ENCODE data around the gene LXN.

DNA sequence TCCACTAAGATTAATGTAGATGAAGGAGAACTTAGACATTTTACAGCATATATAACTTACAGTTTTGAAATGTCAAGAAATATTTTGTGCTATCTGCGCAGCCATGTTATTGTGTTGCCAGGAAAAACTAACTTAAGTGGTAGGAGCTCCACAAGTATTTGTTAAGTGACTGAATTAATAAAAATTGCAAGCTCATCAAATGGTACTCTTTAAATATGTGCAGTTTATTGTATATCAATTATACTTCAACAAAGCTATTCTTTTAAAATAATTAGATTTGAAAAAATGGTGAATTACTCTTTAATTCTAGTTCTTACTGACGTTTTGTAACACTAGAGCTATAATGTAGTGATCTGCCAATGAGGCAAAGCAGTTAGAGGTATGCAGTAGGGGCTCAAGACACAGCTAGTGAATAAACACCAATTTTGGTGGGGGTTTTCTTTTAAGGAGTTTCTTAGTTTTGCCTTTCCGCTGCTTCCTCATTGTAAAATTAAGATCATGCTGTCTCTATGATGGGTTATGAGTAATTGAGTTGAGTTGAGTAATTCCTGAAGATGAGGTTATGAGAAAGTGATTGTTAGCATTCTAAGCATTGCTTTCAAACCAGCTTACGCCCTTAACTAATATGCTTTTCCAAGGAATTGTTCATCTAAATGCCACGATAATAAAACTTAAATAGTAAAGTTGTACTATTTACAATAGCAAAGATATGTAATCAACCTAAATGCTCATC is 10.9 kb upstream of the LXN start:
- TF ChIP-seq, protein P1, sequence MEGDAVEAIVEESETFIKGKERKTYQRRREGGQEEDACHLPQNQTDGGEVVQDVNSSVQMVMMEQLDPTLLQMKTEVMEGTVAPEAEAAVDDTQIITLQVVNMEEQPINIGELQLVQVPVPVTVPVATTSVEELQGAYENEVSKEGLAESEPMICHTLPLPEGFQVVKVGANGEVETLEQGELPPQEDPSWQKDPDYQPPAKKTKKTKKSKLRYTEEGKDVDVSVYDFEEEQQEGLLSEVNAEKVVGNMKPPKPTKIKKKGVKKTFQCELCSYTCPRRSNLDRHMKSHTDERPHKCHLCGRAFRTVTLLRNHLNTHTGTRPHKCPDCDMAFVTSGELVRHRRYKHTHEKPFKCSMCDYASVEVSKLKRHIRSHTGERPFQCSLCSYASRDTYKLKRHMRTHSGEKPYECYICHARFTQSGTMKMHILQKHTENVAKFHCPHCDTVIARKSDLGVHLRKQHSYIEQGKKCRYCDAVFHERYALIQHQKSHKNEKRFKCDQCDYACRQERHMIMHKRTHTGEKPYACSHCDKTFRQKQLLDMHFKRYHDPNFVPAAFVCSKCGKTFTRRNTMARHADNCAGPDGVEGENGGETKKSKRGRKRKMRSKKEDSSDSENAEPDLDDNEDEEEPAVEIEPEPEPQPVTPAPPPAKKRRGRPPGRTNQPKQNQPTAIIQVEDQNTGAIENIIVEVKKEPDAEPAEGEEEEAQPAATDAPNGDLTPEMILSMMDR (IDR thresholded peaks at IDR 0.05; ENCODE audit: low read length), result no peak
- no peak for TF ChIP-seq EZH2 (IDR thresholded peaks at IDR 0.05; ENCODE audit: borderline replicate concordance, low read length)
